RWPE1 (cell line): ENCODE data around the gene NUP85.
A peak's percentile ranks its signal among the peaks of the same experiment; 100 is the strongest.

Experiments used
- CTCF ChIA-PET: fragments of 350-600 bp; sonication (Branson Sonifier 250); formaldehyde crosslinking; extraction: SDS; loops from one replicate; lab custom pipeline; 2021; lab: Yijun Ruan, JAX
- POLR2A ChIA-PET: fragments of 400-600 bp; formaldehyde crosslinking; extraction: SDS; loops from one replicate; lab custom pipeline; 2020; ENCODE audit warnings: antibody characterized with exemption; ENCODE audit not compliant: low non-redundant PET; lab: Yijun Ruan, JAX
- DNase-seq: peaks from one replicate; pipeline ENCODE4 v3.0.0; 2012; ENCODE audit warnings: low spot score
- H3K27ac ChIP-seq: fragments of 450-650 bp; 2 replicates; pipeline ENCODE4 v1.5.1; 2017
- TF ChIP-seq, protein P1 (sequence below): fragments of 450-650 bp; conservative IDR thresholded peaks from 2 replicates; pipeline ENCODE4 v1.5.1; 2017; ENCODE audit warnings: low read depth, mild to moderate bottlenecking

NUP85 gene

DNA sequence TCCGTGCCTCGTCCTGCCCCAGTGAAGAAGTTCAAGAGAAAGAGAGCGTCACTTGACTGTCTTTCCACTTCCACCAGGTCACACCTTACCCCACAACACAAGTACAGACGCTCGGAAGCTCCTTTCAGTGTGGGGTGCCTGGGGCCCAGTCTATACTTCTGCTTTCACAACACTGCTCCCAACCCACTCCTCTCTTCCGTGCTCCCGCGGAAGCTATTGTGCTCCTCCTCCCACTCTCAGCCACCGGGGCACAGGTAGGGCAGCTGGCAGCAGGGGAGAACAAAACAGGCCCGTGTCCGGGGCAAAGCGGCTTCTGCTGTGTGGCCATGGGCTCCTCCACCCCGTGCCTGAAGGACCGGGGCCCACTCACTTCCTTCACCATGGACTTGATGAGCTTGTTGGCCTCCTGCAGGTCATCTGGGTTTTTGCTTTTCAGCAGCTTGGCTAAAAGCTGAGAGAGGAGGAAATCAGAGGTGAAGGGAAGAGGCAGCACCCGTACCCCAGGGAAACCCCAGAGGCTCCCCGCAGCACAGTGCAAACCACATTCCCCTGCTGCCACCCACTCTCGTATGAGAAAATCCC lies 37.1 kb downstream of the NUP85 start:
- peak overlapping the region; percentile 51 for H3K27ac ChIP-seq
- DNase-seq: no peak
- TF ChIP-seq, protein P1, sequence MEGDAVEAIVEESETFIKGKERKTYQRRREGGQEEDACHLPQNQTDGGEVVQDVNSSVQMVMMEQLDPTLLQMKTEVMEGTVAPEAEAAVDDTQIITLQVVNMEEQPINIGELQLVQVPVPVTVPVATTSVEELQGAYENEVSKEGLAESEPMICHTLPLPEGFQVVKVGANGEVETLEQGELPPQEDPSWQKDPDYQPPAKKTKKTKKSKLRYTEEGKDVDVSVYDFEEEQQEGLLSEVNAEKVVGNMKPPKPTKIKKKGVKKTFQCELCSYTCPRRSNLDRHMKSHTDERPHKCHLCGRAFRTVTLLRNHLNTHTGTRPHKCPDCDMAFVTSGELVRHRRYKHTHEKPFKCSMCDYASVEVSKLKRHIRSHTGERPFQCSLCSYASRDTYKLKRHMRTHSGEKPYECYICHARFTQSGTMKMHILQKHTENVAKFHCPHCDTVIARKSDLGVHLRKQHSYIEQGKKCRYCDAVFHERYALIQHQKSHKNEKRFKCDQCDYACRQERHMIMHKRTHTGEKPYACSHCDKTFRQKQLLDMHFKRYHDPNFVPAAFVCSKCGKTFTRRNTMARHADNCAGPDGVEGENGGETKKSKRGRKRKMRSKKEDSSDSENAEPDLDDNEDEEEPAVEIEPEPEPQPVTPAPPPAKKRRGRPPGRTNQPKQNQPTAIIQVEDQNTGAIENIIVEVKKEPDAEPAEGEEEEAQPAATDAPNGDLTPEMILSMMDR: no peak
- ChIA-PET CTCF (interaction anchor here (1.0 kb wide), 1 partner anchor 16 kb away, joined by 3 read pairs; no protein-coding TSS in a partner anchor), POLR2A (no interaction called here)

DNA sequence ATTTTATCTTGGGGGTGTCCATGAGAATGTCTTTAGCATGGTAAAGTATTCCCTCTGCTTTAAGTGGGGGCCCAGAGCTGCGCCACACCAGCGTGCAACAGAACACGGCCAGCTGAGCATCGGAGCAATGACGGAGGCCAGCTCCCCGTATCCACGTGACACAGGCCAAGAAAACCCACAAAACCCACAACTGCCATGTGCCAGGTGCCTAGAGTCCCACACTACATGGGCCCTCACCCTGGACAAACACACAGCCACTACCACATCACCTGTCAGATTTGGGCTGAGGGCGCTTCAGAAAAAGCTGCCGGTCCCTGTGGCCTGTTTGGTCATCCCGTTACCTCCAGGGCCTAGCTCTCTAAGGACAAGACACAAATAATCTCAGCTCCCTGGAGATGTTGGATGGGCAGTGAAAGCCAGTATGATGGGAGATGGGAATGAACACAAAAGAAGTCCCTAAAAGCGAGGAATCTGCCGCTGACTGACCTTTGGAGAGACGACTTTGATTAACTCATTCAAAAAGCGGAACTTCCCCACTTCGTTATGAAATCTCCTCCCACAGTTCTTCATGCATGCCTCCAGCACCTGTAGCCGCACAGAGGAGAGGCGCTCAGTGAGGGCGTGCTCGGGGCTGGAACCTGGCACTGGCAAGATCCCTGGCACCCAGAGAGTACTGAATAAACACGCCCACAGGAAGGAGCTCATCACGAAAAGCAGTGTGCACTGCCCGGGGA lies 38.8 kb downstream of the NUP85 start:
- ChIA-PET POLR2A (no interaction called here), CTCF (interaction anchor here (0.5 kb wide), 1 partner anchor 1190 kb away, joined by 4 read pairs; no protein-coding TSS in a partner anchor)
- H3K27ac ChIP-seq: peak overlapping the region; percentile 15
- no peak for DNase-seq
- TF ChIP-seq, protein P1: no peak

DNA sequence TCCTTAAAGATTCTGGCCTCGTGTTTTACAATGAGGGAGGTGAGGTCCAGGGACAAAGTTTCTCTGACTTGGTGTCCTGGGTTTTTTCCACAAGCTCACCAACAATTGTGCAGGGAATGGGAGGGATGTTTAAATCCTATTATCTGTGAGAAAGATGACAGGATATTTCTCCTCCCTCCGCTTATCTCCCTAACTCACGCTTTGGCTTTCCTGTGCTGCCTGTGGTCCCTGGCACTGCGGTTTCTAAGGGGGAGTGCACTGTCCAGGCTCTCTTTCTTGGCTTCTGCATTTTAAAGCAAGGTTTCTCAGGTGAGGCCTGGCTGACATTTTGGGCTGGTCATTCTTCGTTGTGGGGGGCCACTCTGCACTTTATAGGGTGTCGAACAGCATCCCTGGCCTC lies 39.5 kb downstream of the NUP85 start:
- TF ChIP-seq, protein P1: no peak
- DNase-seq: no peak
- ChIA-PET CTCF (no interaction called here), POLR2A (no interaction called here)
- peak overlapping the region; percentile 15 for H3K27ac ChIP-seq

DNA sequence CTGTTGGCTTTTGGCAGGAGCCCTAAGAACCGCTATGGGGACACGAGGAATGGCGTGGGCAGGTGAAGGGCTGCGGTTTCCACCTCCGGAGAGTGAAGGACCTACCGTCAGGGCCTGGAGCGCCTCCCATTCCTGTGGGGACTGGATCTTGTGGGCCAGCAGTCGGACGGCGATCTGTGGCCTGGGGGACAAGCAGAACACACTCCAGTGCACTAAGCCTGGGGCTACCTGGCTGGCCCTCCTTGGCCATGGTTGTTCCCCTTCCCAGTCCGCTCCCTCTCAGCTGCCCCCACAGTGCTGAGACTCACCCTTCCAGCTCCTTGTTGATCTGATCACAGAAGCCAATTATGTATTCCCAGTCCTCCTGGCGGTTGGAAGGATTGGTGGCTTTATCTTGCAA lies 40.9 kb downstream of the NUP85 start:
- CTCF ChIA-PET: no interaction called here
- DNase-seq: no peak
- H3K27ac ChIP-seq: 0 out of 2 replicates have a peak overlapping the region, but pooled peaks have one; percentile 1
- TF ChIP-seq, protein P1: no peak
- POLR2A ChIA-PET: no interaction called here

DNA sequence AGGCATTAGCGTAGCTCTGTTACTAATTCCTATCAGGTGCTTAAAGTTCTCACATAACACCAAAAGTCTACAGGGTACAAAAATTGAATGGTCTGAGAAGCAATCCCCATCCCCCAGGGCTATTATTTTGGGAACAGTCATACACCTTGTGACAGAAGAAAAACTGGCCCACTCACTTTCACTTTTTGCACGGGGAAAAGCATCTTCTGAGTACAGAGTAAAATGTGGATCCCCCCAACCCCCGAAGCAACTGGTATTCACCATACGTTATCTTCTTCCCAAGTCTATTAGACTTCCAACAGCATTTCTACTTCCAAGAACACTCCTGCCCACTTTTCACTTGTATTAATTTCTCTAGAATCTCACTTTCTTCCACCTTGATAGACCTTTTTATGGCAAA lies 44.1 kb downstream of the NUP85 start:
- DNase-seq: no peak
- CTCF ChIA-PET: interaction anchor here (0.7 to 1.1 kb wide), 2 partner anchors 8 to 9 kb away, joined by 3 to 4 read pairs; no protein-coding TSS in a partner anchor
- peak overlapping the region; percentile 43 for H3K27ac ChIP-seq
- TF ChIP-seq, protein P1: no peak
- POLR2A ChIA-PET: no interaction called here

DNA sequence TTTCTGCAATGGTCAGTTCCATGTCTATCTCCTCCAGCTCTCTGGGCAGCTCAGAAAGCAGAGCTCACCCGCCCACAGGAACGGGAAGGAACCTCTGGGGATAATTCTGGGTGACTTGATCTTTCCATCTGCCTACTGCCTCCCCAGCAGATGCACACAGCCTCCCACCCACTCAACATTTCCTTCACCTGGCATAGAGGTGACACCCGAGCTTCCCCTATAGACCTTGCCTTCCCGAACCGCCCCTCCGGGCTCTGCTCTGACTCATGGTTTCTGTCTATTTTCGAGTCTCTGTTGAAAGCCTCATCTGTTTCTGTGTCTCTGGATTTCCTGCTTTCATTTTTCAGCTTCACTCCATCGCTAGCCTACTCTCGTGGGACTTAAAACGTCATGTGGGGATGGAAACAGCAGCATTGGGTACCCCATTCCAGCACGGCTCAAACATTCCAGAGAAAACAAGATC lies 44.6 kb downstream of the NUP85 start:
- ChIA-PET CTCF (interaction anchor here (0.7 to 1.1 kb wide), 2 partner anchors 8 to 9 kb away, joined by 3 to 4 read pairs; no protein-coding TSS in a partner anchor), POLR2A (no interaction called here)
- peak; percentile 67 for DNase-seq
- TF ChIP-seq, protein P1: no peak
- H3K27ac ChIP-seq: peak overlapping the region; percentile 43
